Middle frontal gyrus (tissue), 1 donor: ENCODE measurements around the gene RIC1.
"Not testable (repeated sequence)": the region's sequence is repeated elsewhere in the genome, so short reads cannot be mapped to it uniquely, and the experiment has no call there.

Experiments used
- DNase-seq: peaks from one replicate; pipeline ENCODE4 v3.0.0-alpha.2; 2015; ENCODE audit warnings: low spot score; ENCODE audit errors: extremely low spot score

Gene RIC1

GRCh38 chr9:5783982-5784381, 155.1 kb downstream of the RIC1 start:
- DNase-seq = no peak

GRCh38 chr9:5784526-5785315, 155.8 kb downstream of the RIC1 start:
- no peak for DNase-seq

- no peak for DNase-seq
These were observed 157.6 kb downstream of the RIC1 start for GRCh38 chr9:5786370-5787127.

GRCh38 chr9:5787220-5787619, 158.3 kb downstream of the RIC1 start:
- DNase-seq = no peak

GRCh38 chr9:5787759-5788302, 158.9 kb downstream of the RIC1 start:
- no peak for DNase-seq

- DNase-seq = no peak
These were observed 160.6 kb downstream of the RIC1 start for GRCh38 chr9:5789489-5789888.

GRCh38 chr9:5790923-5791322, 162.0 kb downstream of the RIC1 start:
- DNase-seq = no peak

GRCh38 chr9:5791870-5792269, 163.0 kb downstream of the RIC1 start:
- no peak for DNase-seq

GRCh38 chr9:5793812-5794211, 164.9 kb downstream of the RIC1 start:
- no peak for DNase-seq

GRCh38 chr9:5796298-5796697, 167.4 kb downstream of the RIC1 start:
- no peak for DNase-seq

- no peak for DNase-seq
These were observed 169.7 kb downstream of the RIC1 start for GRCh38 chr9:5798581-5798980.

GRCh38 chr9:5799314-5799713, 170.4 kb downstream of the RIC1 start:
- peak; percentile 54 for DNase-seq

GRCh38 chr9:5800378-5800777, 171.5 kb downstream of the RIC1 start:
- not testable (repeated sequence) for DNase-seq

GRCh38 chr9:5800969-5801738, 172.2 kb downstream of the RIC1 start:
- no peak for DNase-seq

- DNase-seq = no peak
These were observed 172.8 kb downstream of the RIC1 start for GRCh38 chr9:5801739-5802113.

GRCh38 chr9:5805478-5805877, 176.6 kb downstream of the RIC1 start:
- DNase-seq = no peak

GRCh38 chr9:5811751-5812150, 182.8 kb downstream of the RIC1 start:
- DNase-seq = no peak

GRCh38 chr9:5813824-5814223, 184.9 kb downstream of the RIC1 start:
- DNase-seq = no peak

- no peak for DNase-seq
These were observed 186.6 kb downstream of the RIC1 start for GRCh38 chr9:5815461-5815860.

GRCh38 chr9:5817862-5818261, 189.0 kb downstream of the RIC1 start:
- DNase-seq = no peak

- no peak for DNase-seq
These were observed 189.7 kb downstream of the RIC1 start for GRCh38 chr9:5818424-5819142.
